H1 (cell line): ENCODE results near the gene RPL13A. TPM values are rescaled to one million over a fixed set of nuclear protein-coding genes. Genes with fewer than 3 reads are reported as not detected.

Source experiments
- ATF2 ChIP-seq: IDR thresholded peaks from 2 replicates; pipeline ENCODE4 v1.6.1; 2012; ENCODE audit warnings: low read length, inconsistent platforms
- ATF3 ChIP-seq: IDR thresholded peaks from 2 replicates; pipeline ENCODE4 v1.6.1; 2011; ENCODE audit warnings: low read depth, mild to moderate bottlenecking, low read length; ENCODE audit not compliant: insufficient read depth
- BACH1 ChIP-seq: IDR thresholded peaks from 2 replicates; pipeline ENCODE4 v1.6.1; 2012; ENCODE audit warnings: low read length, improper control_type of control experiment
- BRCA1 ChIP-seq: IDR thresholded peaks from 2 replicates; pipeline ENCODE4 v1.6.1; 2012; ENCODE audit warnings: low read depth, low read length, improper control_type of control experiment
- KDM5A ChIP-seq: fragments of 200-600 bp; IDR thresholded peaks from 2 replicates; pipeline ENCODE4 v1.7.1; 2012; ENCODE audit warnings: mild to moderate bottlenecking, low read length, inconsistent platforms, mixed read lengths
- MAFK ChIP-seq: IDR thresholded peaks from 2 replicates; pipeline ENCODE4 v1.6.1; 2012; ENCODE audit warnings: low read depth, mild to moderate bottlenecking, improper control_type of control experiment, low read length
- PHF8 ChIP-seq: fragments of 200-600 bp; sonication (generic); conservative IDR thresholded peaks from 2 replicates; pipeline ENCODE4 v1.7.1; 2012; ENCODE audit warnings: low read depth, mild to moderate bottlenecking, inconsistent platforms, low read length, moderate library complexity
- TAF1 ChIP-seq: IDR thresholded peaks from 2 replicates; pipeline ENCODE4 v1.6.1; 2011; ENCODE audit warnings: mild to moderate bottlenecking, low read depth, low read length
- TCF12 ChIP-seq: IDR thresholded peaks from 2 replicates; pipeline ENCODE4 v1.6.1; 2011; ENCODE audit warnings: low read depth, mild to moderate bottlenecking, low read length
- microRNA counts: library from miRNA; unstranded; fragments of <30 nt; microRNA quantifications from one replicate; lab custom pipeline; 2015
- microRNA-seq, 2 experiments: library from miRNA; unstranded; fragments of <30 nt; microRNA quantifications; one replicate each; pipeline versions ENCODE4 to v1.2.0, GENCODE V29; 2016 to 2020; ENCODE audit warnings: borderline microRNAs expressed in 2 of 2, borderline number of aligned reads in 2 of 2, borderline replicate concordance in 1 of 2
- polyA plus RNA-seq, 7 experiments: library from polyadenylated mRNA; depleted of rRNA in 3 of 7; stranded (reverse) in 5 of 7; unstranded in 2 of 7; fragments of >200 nt in 5 of 7; fragments of 200-250 nt in 2 of 7; gene quantifications; 1 replicate in 5 of 7; 2 replicates in 1 of 7; 4 replicates in 1 of 7; pipeline versions ENCODE4 v1.2.1 to v1.2.3, GENCODE V29; 2011 to 2013; ENCODE audit warnings: missing spikeins in 2 of 7, mixed read lengths in 2 of 7
- small RNA-seq: library from polyadenylated mRNA; stranded (forward); fragments of <200 nt; extraction: miRNeasy Mini kit (QIAGEN cat#:217004); gene quantifications from one replicate; pipeline ENCODE3, GENCODE V24; 2013; ENCODE audit not compliant: insufficient read depth
- total RNA-seq: library from RNA; stranded (reverse); fragmentation: NEBNext Ultra II Directional; extraction: Animal tissue kit (Norgen Biotek cat#: 25700); gene quantifications from 2 replicates; pipeline ENCODE4 v1.2.1, GENCODE V29; 2021

RPL13A gene
- total and polyA plus RNA-seq, 2 of the 8 experiments (the other 6 are each of a cell fraction or from before 2014, with no cell fraction given): 3,305 to 8,868 TPM

- TF ChIP-seq MAFK (no peak), ATF2 (no peak), TAF1 (no peak), TCF12 (no peak), PHF8 (no peak), BRCA1 (no peak), BACH1 (no peak), ATF3 (no peak), KDM5A (no peak)
- TF ChIP-seq, all 59 proteins: peak for 0
Measured at GRCh38 chr19:49539192-49539952, 52.0 kb downstream of the RPL13A start (continued).

MicroRNAs encoded within 50 kb of the gene (microRNA counts, 767-probe panel; counts per million panel counts)
- 879 counts per million, percentile 95 among the panel's probes with 10 or more counts for microRNA hsa-miR-150-5p (lab: Ali Mortazavi, UCI)

Small RNAs within 50 kb of the gene (microRNA-seq; reads per million reads assigned to microRNA genes)
- 3.7 to 7.1 reads per million in 2 experiments for gene MIR150

Small RNAs within 50 kb of the gene (small RNA-seq; reads per million reads assigned to genes)
- gene COX6CP7 (not detected), gene MIR150 (76.5 reads per million, percentile 97 among the genes with 10 or more reads in this experiment), gene SNORD32A (not detected), gene SNORD33 (not detected), gene SNORD34 (not detected), gene SNORD35A (not detected), gene SNORD35B (not detected)

Other genes starting within 250 kb of the RPL13A start
- 1.5 and 1.7 TPM in 2 replicates for gene SLC6A16, start 162.4 kb upstream of the RPL13A start, total RNA-seq
- gene SLC6A16, start 162.4 kb upstream of the RPL13A start, polyA plus RNA-seq (2011; rRNA removed): 0.93 and 1.1 TPM in 2 replicates
- gene CD37, start 152.2 kb upstream of the RPL13A start, total RNA-seq: not detected in 2 replicates
- not detected in 2 replicates for gene CD37, start 152.2 kb upstream of the RPL13A start, polyA plus RNA-seq (2011; rRNA removed)
- 146 and 156 TPM in 2 replicates for gene TEAD2, start 125.2 kb upstream of the RPL13A start, total RNA-seq
- 87.6 and 110 TPM in 2 replicates for gene TEAD2, start 125.2 kb upstream of the RPL13A start, polyA plus RNA-seq (2011; rRNA removed)
- gene DKKL1, start 123.7 kb upstream of the RPL13A start, total RNA-seq: 2.6 and 3.1 TPM in 2 replicates
- gene DKKL1, start 123.7 kb upstream of the RPL13A start, polyA plus RNA-seq (2011; rRNA removed): 5.9 and 6.8 TPM in 2 replicates
- gene KASH5, start 99.4 kb upstream of the RPL13A start, total RNA-seq: 0.19 and 0.57 TPM in 2 replicates
- gene KASH5, start 99.4 kb upstream of the RPL13A start, polyA plus RNA-seq (2011; rRNA removed): 0.05 and 0.28 TPM in 2 replicates
- 0.82 TPM in 1 of 2 replicates, not detected in the other for gene PTH2, start 64.2 kb upstream of the RPL13A start, total RNA-seq
- gene PTH2, start 64.2 kb upstream of the RPL13A start, polyA plus RNA-seq (2011; rRNA removed): 0.50 TPM in 1 of 2 replicates, not detected in the other
- gene GFY, start 62.2 kb upstream of the RPL13A start, total RNA-seq: 0.93 and 1.1 TPM in 2 replicates
- gene GFY, start 62.2 kb upstream of the RPL13A start, polyA plus RNA-seq (2011; rRNA removed): 0.68 and 1.2 TPM in 2 replicates
- gene SLC17A7, start 46.1 kb upstream of the RPL13A start, total RNA-seq: 2.3 and 3.0 TPM in 2 replicates
- 2.7 and 4.7 TPM in 2 replicates for gene SLC17A7, start 46.1 kb upstream of the RPL13A start, polyA plus RNA-seq (2011; rRNA removed)
- 146 and 155 TPM in 2 replicates for gene PIH1D1, start 35.8 kb upstream of the RPL13A start, total RNA-seq
- gene PIH1D1, start 35.8 kb upstream of the RPL13A start, polyA plus RNA-seq (2011; rRNA removed): 195 and 220 TPM in 2 replicates
- gene ALDH16A1, start 34.4 kb upstream of the RPL13A start, total RNA-seq: 32.7 and 34.3 TPM in 2 replicates
- gene ALDH16A1, start 34.4 kb upstream of the RPL13A start, polyA plus RNA-seq (2011; rRNA removed): 30.5 and 54.8 TPM in 2 replicates
- 1.6 and 2.6 TPM in 2 replicates for gene FLT3LG, start 13.4 kb upstream of the RPL13A start, total RNA-seq
- gene FLT3LG, start 13.4 kb upstream of the RPL13A start, polyA plus RNA-seq (2011; rRNA removed): 3.2 and 3.9 TPM in 2 replicates
- 2,240 and 2,296 TPM in 2 replicates for gene RPS11, start 8.8 kb downstream of the RPL13A start, total RNA-seq
- gene RPS11, start 8.8 kb downstream of the RPL13A start, polyA plus RNA-seq (2011; rRNA removed): 4,988 and 6,072 TPM in 2 replicates
- gene FCGRT, start 25.1 kb downstream of the RPL13A start, total RNA-seq: 43.4 and 46.5 TPM in 2 replicates
- 41.2 and 66.7 TPM in 2 replicates for gene FCGRT, start 25.1 kb downstream of the RPL13A start, polyA plus RNA-seq (2011; rRNA removed)
- gene RCN3, start 40.4 kb downstream of the RPL13A start, total RNA-seq: 18.9 and 19.5 TPM in 2 replicates
- gene RCN3, start 40.4 kb downstream of the RPL13A start, polyA plus RNA-seq (2011; rRNA removed): 5.8 and 9.4 TPM in 2 replicates
- gene NOSIP, start 92.9 kb downstream of the RPL13A start, total RNA-seq: 85.1 and 93.8 TPM in 2 replicates
- 192 and 254 TPM in 2 replicates for gene NOSIP, start 92.9 kb downstream of the RPL13A start, polyA plus RNA-seq (2011; rRNA removed)
- gene PRRG2, start 93.7 kb downstream of the RPL13A start, total RNA-seq: 4.1 and 5.7 TPM in 2 replicates
- gene PRRG2, start 93.7 kb downstream of the RPL13A start, polyA plus RNA-seq (2011; rRNA removed): 5.6 and 6.3 TPM in 2 replicates
- 59.4 and 63.8 TPM in 2 replicates for gene PRR12, start 103.6 kb downstream of the RPL13A start, total RNA-seq
- gene PRR12, start 103.6 kb downstream of the RPL13A start, polyA plus RNA-seq (2011; rRNA removed): 2.5 and 4.6 TPM in 2 replicates
- gene RRAS, start 152.5 kb downstream of the RPL13A start, total RNA-seq: 16.9 and 17.7 TPM in 2 replicates
- gene RRAS, start 152.5 kb downstream of the RPL13A start, polyA plus RNA-seq (2011; rRNA removed): 49.1 and 62.9 TPM in 2 replicates
- gene SCAF1, start 154.6 kb downstream of the RPL13A start, total RNA-seq: 81.7 and 93.3 TPM in 2 replicates
- 9.7 and 21.4 TPM in 2 replicates for gene SCAF1, start 154.6 kb downstream of the RPL13A start, polyA plus RNA-seq (2011; rRNA removed)
- 114 and 115 TPM in 2 replicates for gene IRF3, start 178.2 kb downstream of the RPL13A start, total RNA-seq
- 103 and 185 TPM in 2 replicates for gene IRF3, start 178.2 kb downstream of the RPL13A start, polyA plus RNA-seq (2011; rRNA removed)
- gene BCL2L12, start 178.3 kb downstream of the RPL13A start, total RNA-seq: 126 and 133 TPM in 2 replicates
- gene BCL2L12, start 178.3 kb downstream of the RPL13A start, polyA plus RNA-seq (2011; rRNA removed): 209 and 280 TPM in 2 replicates
- 561 and 579 TPM in 2 replicates for gene PRMT1, start 189.7 kb downstream of the RPL13A start, total RNA-seq
- gene PRMT1, start 189.7 kb downstream of the RPL13A start, polyA plus RNA-seq (2011; rRNA removed): 1,215 and 1,548 TPM in 2 replicates
- gene ADM5, start 202.0 kb downstream of the RPL13A start, total RNA-seq: 2.6 and 4.3 TPM in 2 replicates
- gene ADM5, start 202.0 kb downstream of the RPL13A start, polyA plus RNA-seq (2011; rRNA removed): 2.5 and 5.4 TPM in 2 replicates
- gene CPT1C, start 203.5 kb downstream of the RPL13A start, total RNA-seq: 91.8 and 98.3 TPM in 2 replicates
- 79.6 and 122 TPM in 2 replicates for gene CPT1C, start 203.5 kb downstream of the RPL13A start, polyA plus RNA-seq (2011; rRNA removed)